ENCODE results near the gene PLEKHG3. TPM values are rescaled to one million over a fixed set of nuclear protein-coding genes. Genes with fewer than 3 reads are reported as not detected.
"Not testable (repeated sequence)": the region's sequence is repeated elsewhere in the genome, so short reads cannot be mapped to it uniquely, and the experiment has no call there.

PLEKHG3 gene
- total RNA-seq = 10 to 100 TPM in 2 of 5 experiments, 1 to 10 TPM in 3; 1.2 to 43.6 (median 6.0) TPM
- polyA plus RNA-seq = under 1 TPM; 0.17 to 0.44 TPM
- not detected for total RNA-seq

DNA sequence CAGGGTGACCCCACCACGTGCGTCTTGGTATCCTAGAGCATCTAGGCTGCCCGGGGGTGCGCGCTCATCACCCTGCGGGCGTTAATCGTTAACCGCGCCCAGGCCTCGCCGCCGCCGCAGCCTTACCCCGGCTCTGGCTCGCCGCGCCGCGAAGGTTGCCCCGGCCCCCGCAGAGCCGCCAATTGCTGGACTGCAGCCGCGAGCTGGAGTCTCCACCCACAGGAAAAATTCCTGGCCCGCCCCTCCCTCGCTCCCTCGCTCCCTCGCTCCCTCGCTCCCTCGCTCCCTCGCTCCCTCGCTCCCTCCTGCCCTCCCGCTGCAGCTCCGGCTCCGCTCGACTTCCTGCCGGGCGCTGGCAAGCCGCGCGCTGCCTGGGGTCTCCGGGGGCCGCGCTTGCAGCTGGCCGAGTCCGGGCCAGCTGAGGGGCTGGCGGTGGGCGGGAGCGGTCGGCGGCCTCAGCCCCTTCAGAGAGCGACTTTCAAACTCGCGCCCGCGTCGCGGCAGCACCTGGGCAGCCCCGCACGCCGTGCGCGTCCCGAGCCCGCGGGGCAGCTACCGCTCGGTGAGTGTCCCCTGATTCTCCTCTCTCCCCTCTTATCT lies at the start of gene PLEKHG3:
PLEKHG3 (plus strand) TSS at position 282 of the 600 bp plus-strand sequence. CDS start 23,208 bp downstream, outside the sequence.
- peaks cover 33 to 68% (median 59%) of the 10 kb centered on the region in 5 donors for H3K27me3 Mint-ChIP-seq
- H3K9me3 Mint-ChIP-seq = peaks cover 0 to 2% (median 0%) of the 10 kb centered on the region in 11 donors
- POLR2A ChIA-PET = no interaction called here
- ATAC-seq = peak; percentile 39
- H3K4me1 Mint-ChIP-seq = peaks cover 37 to 71% (median 46%) of the 10 kb centered on the region in 7 donors
- DNase-seq = peak in 1 of 9 donors; percentile 45
- Histone ChIP-seq H3K27ac (ENCODE audit: low read depth, low read length) (no peak within 1 kb of the TSS), H3K9me3 (ENCODE audit: control insufficient read depth in 2 of 3, low read length in 3 of 3) (no peaks in the 10 kb centered on the region), H3K4me3 (ENCODE audit: low read length) (peak within 1 kb of the TSS; percentile 64), H3K36me3 (ENCODE audit: control insufficient read depth in 2 of 3, insufficient read depth in 3 of 3, low read length in 3 of 3) (no peaks in the 10 kb centered on the region), H3K27me3 (ENCODE audit: control insufficient read depth in 2 of 2, insufficient read depth in 2 of 2, low read length in 2 of 2) (peaks cover 3 to 14% of the 10 kb centered on the region in 2 donors), H3K4me1 (ENCODE audit: control insufficient read depth in 2 of 2, insufficient read depth in 2 of 2, low read length in 2 of 2) (peaks cover 27 to 44% of the 10 kb centered on the region in 2 donors)
- H3K36me3 Mint-ChIP-seq = peaks cover 0 to 16% (median 0%) of the 10 kb centered on the region in 5 donors
- CTCF ChIA-PET = no interaction called here
- peak within 1 kb of the TSS; percentile 72 to 86 (median 80) for H3K4me3 Mint-ChIP-seq
- H3K27ac Mint-ChIP-seq = peak within 1 kb of the TSS in 3 of 9 donors; percentile 20 to 74 (median 22)
- intact Hi-C loops (cut with micrococcal nuclease) = loop anchor here in 1 of 2 donors (2.0 kb wide), 1 partner anchor 19 kb away; no protein-coding TSS in a partner anchor

DNA sequence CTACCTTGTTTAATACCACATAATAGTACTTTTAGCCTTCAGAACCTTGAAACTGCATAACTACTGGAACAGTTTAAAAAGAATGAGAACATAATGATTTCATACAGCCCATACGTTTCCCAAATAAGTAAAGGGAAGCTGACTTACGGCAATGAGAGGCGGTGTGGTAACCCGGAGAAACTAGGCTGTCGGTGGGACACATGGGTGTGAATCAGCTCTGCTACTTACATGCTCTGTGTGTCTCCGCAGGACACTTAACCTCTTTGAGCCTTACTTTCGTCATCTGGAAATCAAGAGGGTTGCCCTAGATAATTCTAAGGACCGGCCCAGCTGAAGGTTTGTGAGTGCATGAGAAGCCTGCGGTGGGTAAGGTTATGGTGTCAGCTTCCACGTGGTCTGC lies 49.3 kb upstream of the PLEKHG3 start:
- POLR2A ChIA-PET = no interaction called here
- H3K27ac Mint-ChIP-seq = no peak overlapping the region

DNA sequence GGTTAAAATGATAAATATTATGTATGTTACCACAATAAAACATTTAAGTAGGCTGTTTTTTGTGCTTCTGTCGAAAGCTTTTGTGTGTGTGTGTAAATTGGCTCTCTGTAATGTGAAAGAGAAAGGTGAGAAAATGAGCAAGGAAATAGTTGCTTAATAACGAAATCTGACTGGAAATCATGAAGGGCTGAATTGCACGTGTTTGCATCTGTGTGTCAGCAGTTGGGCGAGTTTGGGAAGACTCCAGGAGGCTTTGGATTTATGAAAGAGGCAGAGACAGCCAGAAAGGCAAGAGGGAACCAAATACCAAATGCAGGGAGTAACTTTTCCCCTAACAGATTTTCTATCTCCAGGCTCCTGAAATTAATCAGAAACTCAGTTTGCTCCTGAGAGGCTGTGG lies 47.2 kb upstream of the PLEKHG3 start:
- no peaks in the 10 kb centered on the region for H3K36me3 Mint-ChIP-seq
- H3K27me3 ChIP-seq (ENCODE audit: control insufficient read depth in 2 of 2, insufficient read depth in 2 of 2, low read length in 2 of 2) = no peaks in the 10 kb centered on the region
- POLR2A ChIA-PET = no interaction called here

More for the DNA sequence above, 49.3 kb upstream of the PLEKHG3 start:
- Histone ChIP-seq H3K4me1 (ENCODE audit: control insufficient read depth in 2 of 2, insufficient read depth in 2 of 2, low read length in 2 of 2) (no peaks in the 10 kb centered on the region), H3K27me3 (ENCODE audit: control insufficient read depth in 2 of 2, insufficient read depth in 2 of 2, low read length in 2 of 2) (no peaks in the 10 kb centered on the region), H3K4me3 (ENCODE audit: low read length) (no peak overlapping the region), H3K36me3 (ENCODE audit: control insufficient read depth in 2 of 3, insufficient read depth in 3 of 3, low read length in 3 of 3) (no peaks in the 10 kb centered on the region), H3K27ac (ENCODE audit: low read depth, low read length) (no peak overlapping the region), H3K9me3 (ENCODE audit: control insufficient read depth in 2 of 3, low read length in 3 of 3) (no peaks in the 10 kb centered on the region)
- no peaks in the 10 kb centered on the region for H3K36me3 Mint-ChIP-seq
- peaks cover 0 to 23% (median 9%) of the 10 kb centered on the region in 7 donors for H3K4me1 Mint-ChIP-seq
- DNase-seq (no peak), ATAC-seq (peak; percentile 67)
- CTCF ChIA-PET = interaction anchor here (1.3 kb wide), 1 partner anchor 18 kb away, joined by 3 read pairs; no protein-coding TSS in a partner anchor
- H3K27me3 Mint-ChIP-seq = peaks cover 0 to 33% (median 14%) of the 10 kb centered on the region in 5 donors
- intact Hi-C loops (cut with micrococcal nuclease) = no loop called here
- no peak overlapping the region for H3K4me3 Mint-ChIP-seq
- H3K9me3 Mint-ChIP-seq = peaks cover 0 to 4% (median 0%) of the 10 kb centered on the region in 11 donors

DNA sequence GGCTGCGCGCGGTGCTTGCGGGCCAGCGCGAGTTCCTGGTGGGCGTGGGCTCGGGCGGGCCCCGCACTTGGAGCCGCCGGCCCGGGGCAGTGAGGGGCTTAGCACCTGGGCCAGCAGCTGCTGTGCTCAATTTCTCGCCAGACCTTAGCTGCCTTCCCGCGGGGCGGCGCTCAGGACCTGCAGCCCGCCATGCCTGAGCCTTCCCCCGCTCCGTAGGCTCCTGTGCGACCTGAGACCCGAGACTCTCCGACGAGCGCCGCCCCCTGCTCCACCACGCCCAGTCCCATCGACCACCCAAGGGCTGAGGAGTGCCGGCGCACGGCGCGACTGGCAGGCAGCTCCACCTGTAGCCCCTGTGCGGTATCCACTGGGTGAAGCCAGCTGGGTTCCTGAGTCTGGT lies 46.0 kb upstream of the PLEKHG3 start:
- Histone ChIP-seq H3K27me3 (ENCODE audit: control insufficient read depth in 2 of 2, insufficient read depth in 2 of 2, low read length in 2 of 2) (no peaks in the 10 kb centered on the region), H3K27ac (ENCODE audit: low read depth, low read length) (no peak overlapping the region), H3K36me3 (ENCODE audit: control insufficient read depth in 2 of 3, insufficient read depth in 3 of 3, low read length in 3 of 3) (no peaks in the 10 kb centered on the region), H3K4me3 (ENCODE audit: low read length) (no peak overlapping the region), H3K9me3 (ENCODE audit: control insufficient read depth in 2 of 3, low read length in 3 of 3) (no peaks in the 10 kb centered on the region), H3K4me1 (ENCODE audit: control insufficient read depth in 2 of 2, insufficient read depth in 2 of 2, low read length in 2 of 2) (no peaks in the 10 kb centered on the region)
- ChIA-PET CTCF (no interaction called here), POLR2A (no interaction called here)
- Mint-ChIP-seq H3K36me3 (no peaks in the 10 kb centered on the region), H3K27me3 (peaks cover 11 to 30% (median 24%) of the 10 kb centered on the region in 5 donors), H3K4me1 (peaks cover 0 to 24% (median 10%) of the 10 kb centered on the region in 7 donors), H3K4me3 (no peak overlapping the region), H3K27ac (no peak overlapping the region), H3K9me3 (peaks cover 0 to 4% (median 0%) of the 10 kb centered on the region in 11 donors)
- ATAC-seq (no peak), DNase-seq (no peak)
- intact Hi-C loops (cut with micrococcal nuclease) = no loop called here

More for the DNA sequence above, 47.2 kb upstream of the PLEKHG3 start:
- Histone ChIP-seq H3K4me1 (ENCODE audit: control insufficient read depth in 2 of 2, insufficient read depth in 2 of 2, low read length in 2 of 2) (no peaks in the 10 kb centered on the region), H3K36me3 (ENCODE audit: control insufficient read depth in 2 of 3, insufficient read depth in 3 of 3, low read length in 3 of 3) (no peaks in the 10 kb centered on the region), H3K9me3 (ENCODE audit: control insufficient read depth in 2 of 3, low read length in 3 of 3) (no peaks in the 10 kb centered on the region), H3K27ac (ENCODE audit: low read depth, low read length) (no peak overlapping the region), H3K4me3 (ENCODE audit: low read length) (no peak overlapping the region)
- no peak for DNase-seq
- Mint-ChIP-seq H3K27me3 (peaks cover 11 to 35% (median 24%) of the 10 kb centered on the region in 5 donors), H3K4me1 (peaks cover 0 to 24% (median 10%) of the 10 kb centered on the region in 7 donors), H3K27ac (no peak overlapping the region), H3K9me3 (peaks cover 0 to 4% (median 0%) of the 10 kb centered on the region in 11 donors), H3K4me3 (peak overlapping the region in 2 of 10 donors; percentile 7 to 9)
- intact Hi-C loops (cut with micrococcal nuclease) = no loop called here
- CTCF ChIA-PET = no interaction called here
- no peak for ATAC-seq

DNA sequence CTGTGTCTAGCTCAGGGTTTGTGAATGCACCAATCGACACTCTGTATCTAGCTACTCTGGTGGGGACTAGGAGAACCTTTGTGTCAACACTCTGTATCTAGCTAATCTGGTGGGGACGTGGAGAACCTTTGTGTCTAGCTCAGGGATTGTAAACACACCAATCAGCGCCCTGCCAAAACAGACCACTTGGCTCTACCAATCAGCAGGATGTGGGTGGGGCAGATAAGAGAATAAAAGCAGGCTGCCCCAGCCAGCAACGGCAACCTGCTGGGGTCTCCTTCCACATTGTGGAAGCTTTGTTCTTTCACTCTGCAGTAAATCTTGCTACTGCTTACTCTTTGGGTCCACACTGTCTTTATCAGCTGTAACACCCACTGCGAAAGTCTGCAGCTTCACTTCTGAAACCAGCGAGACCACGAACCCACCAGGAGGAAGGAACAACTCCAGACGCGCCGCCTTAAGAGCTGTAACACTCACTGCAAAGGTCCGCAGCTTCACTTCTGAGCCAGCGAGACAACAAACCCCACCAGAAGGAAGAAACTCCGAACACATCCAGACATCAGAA lies 45.4 kb upstream of the PLEKHG3 start:
- ATAC-seq; CTCF ChIA-PET; DNase-seq; H3K4me3 ChIP-seq (ENCODE audit: low read length); H3K9me3 ChIP-seq (ENCODE audit: control insufficient read depth in 2 of 3, low read length in 3 of 3); H3K27ac ChIP-seq (ENCODE audit: low read depth, low read length); POLR2A ChIA-PET; intact Hi-C loops (cut with micrococcal nuclease); H3K9me3 Mint-ChIP-seq; H3K27me3 ChIP-seq (ENCODE audit: control insufficient read depth in 2 of 2, insufficient read depth in 2 of 2, low read length in 2 of 2); H3K36me3 Mint-ChIP-seq; H3K36me3 ChIP-seq (ENCODE audit: control insufficient read depth in 2 of 3, insufficient read depth in 3 of 3, low read length in 3 of 3); H3K4me1 ChIP-seq (ENCODE audit: control insufficient read depth in 2 of 2, insufficient read depth in 2 of 2, low read length in 2 of 2): not testable (repeated sequence)
- H3K4me1 Mint-ChIP-seq = peaks cover 0 to 23% (median 10%) of the 10 kb centered on the region in 7 donors
- peak overlapping the region in 2 of 9 donors; percentile 31 to 41 for H3K27ac Mint-ChIP-seq
- H3K4me3 Mint-ChIP-seq = peak overlapping the region in 9 of 10 donors; percentile 39 to 74 (median 68)
- H3K27me3 Mint-ChIP-seq = peaks cover 11 to 31% (median 24%) of the 10 kb centered on the region in 5 donors

DNA sequence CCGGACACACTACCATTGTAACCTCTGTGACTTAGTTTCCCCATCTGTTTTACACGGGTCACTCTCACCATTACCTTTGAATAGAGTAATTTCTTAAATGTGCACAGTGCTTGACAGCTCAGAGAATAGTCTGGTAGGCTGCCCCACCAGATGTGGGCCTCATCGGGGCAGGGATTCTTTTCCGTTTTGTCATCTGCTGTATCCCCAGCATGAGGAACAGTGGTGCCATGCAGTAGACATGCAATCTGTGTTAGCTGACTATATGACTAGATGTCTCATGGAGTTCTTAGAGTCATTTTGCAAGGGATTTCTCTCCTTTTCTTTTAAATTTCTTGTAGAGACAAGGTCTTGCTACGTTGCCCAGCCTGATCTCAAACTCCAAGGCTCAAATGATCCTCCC lies 44.9 kb upstream of the PLEKHG3 start:
- intact Hi-C loops (cut with micrococcal nuclease) = no loop called here
- peak overlapping the region in 7 of 10 donors; percentile 13 to 73 (median 63) for H3K4me3 Mint-ChIP-seq
- DNase-seq (no peak), ATAC-seq (no peak)
- H3K4me1 Mint-ChIP-seq = peaks cover 0 to 17% (median 10%) of the 10 kb centered on the region in 7 donors
- POLR2A ChIA-PET = no interaction called here
- CTCF ChIA-PET = no interaction called here
- peaks cover 0 to 4% (median 0%) of the 10 kb centered on the region in 11 donors for H3K9me3 Mint-ChIP-seq
- H3K9me3 ChIP-seq (ENCODE audit: control insufficient read depth in 2 of 3, low read length in 3 of 3) = no peaks in the 10 kb centered on the region
- H3K27ac ChIP-seq (ENCODE audit: low read depth, low read length) = no peak overlapping the region
- no peaks in the 10 kb centered on the region for H3K36me3 Mint-ChIP-seq
- H3K4me1 ChIP-seq (ENCODE audit: control insufficient read depth in 2 of 2, insufficient read depth in 2 of 2, low read length in 2 of 2) = no peaks in the 10 kb centered on the region
- H3K4me3 ChIP-seq (ENCODE audit: low read length) = no peak overlapping the region
- peaks cover 6 to 31% (median 24%) of the 10 kb centered on the region in 5 donors for H3K27me3 Mint-ChIP-seq
- peak overlapping the region in 2 of 9 donors; percentile 31 to 41 for H3K27ac Mint-ChIP-seq
- H3K36me3 ChIP-seq (ENCODE audit: control insufficient read depth in 2 of 3, insufficient read depth in 3 of 3, low read length in 3 of 3) = no peaks in the 10 kb centered on the region
- H3K27me3 ChIP-seq (ENCODE audit: control insufficient read depth in 2 of 2, insufficient read depth in 2 of 2, low read length in 2 of 2) = no peaks in the 10 kb centered on the region

Data from naive thymus-derived CD4-positive, alpha-beta T cell (primary cell).